ENCODE results near the gene RXRA. TPM values are rescaled to one million over a fixed set of nuclear protein-coding genes. Genes with fewer than 3 reads are reported as not detected.
A peak's percentile ranks its signal among the peaks of the same experiment; 100 is the strongest.

RXRA gene
- total and polyA plus RNA-seq, 10 donors: 10.9 to 116 (median 81.0) TPM

- H3K4me1 ChIP-seq: peaks cover 73 to 100% (median 92%) of the 10 kb centered on the region in 6 donors
- TF ChIP-seq CTCF (IDR thresholded peaks at IDR 0.05 in 8 of 11, conservative IDR thresholded peaks at IDR 0.05 in 3 of 11) (peak in 4 of 11 experiments; percentile 10 to 33 (median 24)), POLR2AphosphoS5 (IDR thresholded peaks at IDR 0.05) (peak; percentile 45 to 70 (median 49)), POLR2A (IDR thresholded peaks at IDR 0.05) (no peak)
- 57 to 64% (median 60%) methylated on average over 7 to 9 of the region's 9 CpGs for WGBS, 5 donors
- H3K27me3 ChIP-seq (replicated peaks in 1 of 7): no peaks in the 10 kb centered on the region
- intact Hi-C loops (cut with DNase I; ENCODE audit: low total_unique reads): no loop called here
- peak; percentile 87 for DNase-seq
- H3K9me3 ChIP-seq: no peaks in the 10 kb centered on the region
- H3K27ac ChIP-seq: peak overlapping the region in 7 of 8 donors; percentile 84 to 98 (median 93)
- peaks cover 0 to 64% (median 13%) of the 10 kb centered on the region in 6 donors for H3K36me3 ChIP-seq
- H3K4me3 ChIP-seq: peak overlapping the region in 3 of 8 donors; percentile 30 to 61 (median 33)
Measured at GRCh38 chr9:134408389-134408788, 82.1 kb downstream of the RXRA start.

- H3K4me1 ChIP-seq: peaks cover 65 to 100% (median 89%) of the 10 kb centered on the region in 6 donors
- intact Hi-C loops (cut with DNase I; ENCODE audit: low total_unique reads): no loop called here
- H3K4me3 ChIP-seq: peak overlapping the region in 2 of 8 donors; percentile 21 to 61
- peak overlapping the region in 7 of 8 donors; percentile 84 to 98 (median 93) for H3K27ac ChIP-seq
- H3K9me3 ChIP-seq: no peaks in the 10 kb centered on the region
- H3K36me3 ChIP-seq: peaks cover 0 to 70% (median 16%) of the 10 kb centered on the region in 6 donors
- H3K27me3 ChIP-seq (replicated peaks in 1 of 7): no peaks in the 10 kb centered on the region
- peak; percentile 90 for DNase-seq
- WGBS, 5 donors: 69 to 83% (median 77%) methylated on average over 38 to 40 of the region's 40 CpGs
- TF ChIP-seq CTCF (IDR thresholded peaks at IDR 0.05 in 8 of 11, conservative IDR thresholded peaks at IDR 0.05 in 3 of 11): no peak
- peak; percentile 31 to 62 (median 48) for TF ChIP-seq POLR2AphosphoS5 (IDR thresholded peaks at IDR 0.05)
Measured at GRCh38 chr9:134408939-134409737, 82.9 kb downstream of the RXRA start.

DNA sequence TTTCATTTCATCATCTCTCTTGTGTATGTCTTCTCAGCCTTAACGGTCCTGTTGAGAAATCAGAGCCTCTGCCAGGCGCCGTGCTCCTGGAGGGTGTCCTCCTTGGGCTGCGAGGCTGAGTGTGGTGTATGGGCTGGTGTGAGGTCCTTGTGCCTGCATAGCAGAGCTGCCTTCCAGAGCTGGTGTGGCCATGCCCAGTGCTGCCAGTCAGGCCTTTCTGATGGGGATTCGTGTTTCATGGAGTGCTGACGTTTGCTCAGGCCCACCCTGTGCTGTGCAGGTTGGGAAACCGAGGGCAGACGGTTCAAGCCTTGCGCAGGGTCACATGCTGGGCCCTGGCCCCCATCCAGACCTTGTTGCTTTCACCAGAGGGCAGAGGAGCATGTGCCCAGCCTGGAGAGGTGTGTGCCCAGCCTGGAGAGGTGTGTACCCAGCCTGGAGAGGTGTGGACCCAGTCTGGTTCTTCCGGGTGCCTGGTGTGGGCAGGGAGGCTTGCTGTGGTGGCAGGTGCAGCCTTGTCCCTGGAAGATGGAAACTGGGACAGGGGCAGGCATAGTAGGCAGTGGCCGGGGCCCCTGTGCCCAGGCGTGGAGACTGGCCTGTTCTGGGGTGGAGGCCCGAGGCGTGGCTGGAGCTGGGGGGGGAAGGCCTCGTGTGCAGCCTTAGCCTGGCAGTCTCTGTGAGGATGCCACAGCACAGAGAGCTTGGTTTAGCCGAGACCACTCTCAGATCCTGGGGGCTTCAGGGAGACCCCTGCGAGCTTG lies 84.0 kb downstream of the RXRA start:
- Histone ChIP-seq H3K4me3 (peak overlapping the region in 1 of 8 donors; percentile 61), H3K27ac (peak overlapping the region in 7 of 8 donors; percentile 84 to 98 (median 93)), H3K4me1 (peaks cover 54 to 100% (median 82%) of the 10 kb centered on the region in 6 donors), H3K36me3 (peaks cover 0 to 81% (median 16%) of the 10 kb centered on the region in 6 donors), H3K9me3 (no peaks in the 10 kb centered on the region), H3K27me3 (replicated peaks in 1 of 7) (no peaks in the 10 kb centered on the region)
- 63 to 86% (median 72%) methylated on average over 15 to 17 of the region's 17 CpGs for WGBS, 5 donors
- DNase-seq: peak; percentile 87
- TF ChIP-seq CTCF (IDR thresholded peaks at IDR 0.05 in 8 of 11, conservative IDR thresholded peaks at IDR 0.05 in 3 of 11) (no peak), POLR2AphosphoS5 (IDR thresholded peaks at IDR 0.05) (peak in 1 of 3 donors; percentile 22)
- intact Hi-C loops (cut with DNase I; ENCODE audit: low total_unique reads): no loop called here

Data from spleen (tissue), 11 donors.